Measurements from ENCODE around the gene PLXNA4. TPM values are rescaled to one million over a fixed set of nuclear protein-coding genes. Genes with fewer than 3 reads are reported as not detected.

Gene PLXNA4
- total RNA-seq, 1 experiment from 2014 or later, result 0.11 TPM

DNA sequence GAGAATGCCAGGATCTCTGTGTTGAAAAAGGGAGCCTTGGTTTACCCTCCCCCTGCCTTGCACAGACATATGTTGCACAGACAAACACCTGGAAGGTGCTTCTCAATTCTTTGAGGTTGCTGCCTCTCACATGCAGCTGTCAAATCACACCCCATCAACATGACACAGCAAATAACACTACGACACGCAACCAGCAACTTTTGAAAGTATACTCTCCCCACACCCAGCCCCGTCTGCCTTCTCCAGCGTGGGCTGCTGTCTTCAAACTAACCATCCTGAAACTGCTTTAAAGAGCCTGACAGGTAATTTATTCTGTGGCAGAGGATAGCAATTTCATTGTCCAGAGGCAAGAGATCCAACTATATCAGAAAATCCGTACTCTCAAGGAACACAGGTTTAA is 136.1 kb downstream of the PLXNA4 start:
- ChIA-PET POLR2A (ENCODE audit: low non-redundant PET) (no interaction called here), CTCF (no interaction called here)
- Histone ChIP-seq H3K4me3 (ENCODE audit: low read depth, low read length, poor library complexity, severe bottlenecking) (no peak overlapping the region), H3K4me1 (ENCODE audit: insufficient read depth, low read length, poor library complexity, severe bottlenecking) (no peaks in the 10 kb centered on the region), H3K27me3 (replicated peaks; ENCODE audit: insufficient read depth, low read depth, low read length, poor library complexity) (peaks cover 4% of the 10 kb centered on the region), H3K27ac (ENCODE audit: low read depth, low read length, poor library complexity, severe bottlenecking) (no peak overlapping the region), H3K9me3 (ENCODE audit: low read depth, low read length, poor library complexity, severe bottlenecking) (no peaks in the 10 kb centered on the region), H3K36me3 (ENCODE audit: insufficient read depth, low read length, poor library complexity, severe bottlenecking) (no peaks in the 10 kb centered on the region)
- no TSS peak for BruUV-seq (replicated peaks)
- DNase-seq (ENCODE audit: low spot score), result no peak
- intact Hi-C loops (cut with micrococcal nuclease; ENCODE audit: unreplicated experiment), result no loop called here
- TF ChIP-seq, protein P1, sequence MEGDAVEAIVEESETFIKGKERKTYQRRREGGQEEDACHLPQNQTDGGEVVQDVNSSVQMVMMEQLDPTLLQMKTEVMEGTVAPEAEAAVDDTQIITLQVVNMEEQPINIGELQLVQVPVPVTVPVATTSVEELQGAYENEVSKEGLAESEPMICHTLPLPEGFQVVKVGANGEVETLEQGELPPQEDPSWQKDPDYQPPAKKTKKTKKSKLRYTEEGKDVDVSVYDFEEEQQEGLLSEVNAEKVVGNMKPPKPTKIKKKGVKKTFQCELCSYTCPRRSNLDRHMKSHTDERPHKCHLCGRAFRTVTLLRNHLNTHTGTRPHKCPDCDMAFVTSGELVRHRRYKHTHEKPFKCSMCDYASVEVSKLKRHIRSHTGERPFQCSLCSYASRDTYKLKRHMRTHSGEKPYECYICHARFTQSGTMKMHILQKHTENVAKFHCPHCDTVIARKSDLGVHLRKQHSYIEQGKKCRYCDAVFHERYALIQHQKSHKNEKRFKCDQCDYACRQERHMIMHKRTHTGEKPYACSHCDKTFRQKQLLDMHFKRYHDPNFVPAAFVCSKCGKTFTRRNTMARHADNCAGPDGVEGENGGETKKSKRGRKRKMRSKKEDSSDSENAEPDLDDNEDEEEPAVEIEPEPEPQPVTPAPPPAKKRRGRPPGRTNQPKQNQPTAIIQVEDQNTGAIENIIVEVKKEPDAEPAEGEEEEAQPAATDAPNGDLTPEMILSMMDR (conservative IDR thresholded peaks at IDR 0.05; ENCODE audit: low read depth, low read length), result no peak
- TF ChIP-seq EZH2 (IDR thresholded peaks at IDR 0.05; ENCODE audit: borderline replicate concordance, low read depth, low read length, poor library complexity, severe bottlenecking), result no peak

DNA sequence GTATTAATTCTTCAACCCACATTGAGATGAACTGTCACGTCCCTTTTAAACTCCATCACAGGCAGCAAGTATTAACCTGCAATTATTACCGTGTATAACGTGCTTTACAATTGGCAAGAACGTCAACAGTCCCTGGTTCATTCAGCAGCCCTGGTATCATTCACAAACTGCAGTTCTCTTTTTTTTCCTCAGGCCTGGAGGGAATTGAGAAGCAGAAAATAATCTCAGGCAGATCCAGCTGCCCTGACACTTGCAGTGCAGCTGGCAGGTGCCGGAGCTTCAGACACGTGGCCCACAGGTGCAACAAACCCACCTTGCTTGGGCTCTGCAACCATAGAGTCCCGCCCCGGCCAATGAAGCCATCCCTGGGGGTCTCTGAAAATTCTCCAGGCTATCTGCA is 137.3 kb downstream of the PLXNA4 start:
- Histone ChIP-seq H3K27ac (ENCODE audit: low read depth, low read length, poor library complexity, severe bottlenecking) (no peak overlapping the region), H3K36me3 (ENCODE audit: insufficient read depth, low read length, poor library complexity, severe bottlenecking) (no peaks in the 10 kb centered on the region), H3K27me3 (replicated peaks; ENCODE audit: insufficient read depth, low read depth, low read length, poor library complexity) (peaks cover 15% of the 10 kb centered on the region), H3K4me3 (ENCODE audit: low read depth, low read length, poor library complexity, severe bottlenecking) (no peak overlapping the region), H3K4me1 (ENCODE audit: insufficient read depth, low read length, poor library complexity, severe bottlenecking) (no peaks in the 10 kb centered on the region), H3K9me3 (ENCODE audit: low read depth, low read length, poor library complexity, severe bottlenecking) (no peaks in the 10 kb centered on the region)
- CTCF ChIA-PET, result no interaction called here
- intact Hi-C loops (cut with micrococcal nuclease; ENCODE audit: unreplicated experiment), result no loop called here
- BruUV-seq (replicated peaks), result no TSS peak
- TF ChIP-seq, protein P1 (conservative IDR thresholded peaks at IDR 0.05; ENCODE audit: low read depth, low read length), result no peak
- TF ChIP-seq EZH2 (IDR thresholded peaks at IDR 0.05; ENCODE audit: borderline replicate concordance, low read depth, low read length, poor library complexity, severe bottlenecking), result no peak
- DNase-seq (ENCODE audit: low spot score), result no peak
- POLR2A ChIA-PET (ENCODE audit: low non-redundant PET), result no interaction called here

DNA sequence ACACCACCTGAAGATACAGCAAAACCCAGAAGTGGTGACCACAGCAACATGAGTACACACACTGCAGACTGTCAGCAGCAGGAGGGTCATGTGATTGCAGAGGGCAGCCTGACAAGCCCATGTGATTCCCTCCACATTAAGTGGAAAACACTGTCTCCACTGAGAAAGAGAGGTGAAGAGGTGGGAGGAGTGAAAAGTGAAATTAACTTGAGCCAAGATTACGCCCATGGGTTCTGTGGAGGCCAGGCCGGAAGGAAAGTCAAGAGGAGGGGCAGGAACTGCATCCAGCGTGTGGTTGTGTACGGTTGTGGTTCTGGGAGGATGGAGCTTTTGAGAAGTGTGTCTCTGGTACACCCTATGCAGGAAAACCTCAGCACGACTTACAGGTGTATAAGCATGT is 138.5 kb downstream of the PLXNA4 start:
- ChIA-PET CTCF (no interaction called here), POLR2A (ENCODE audit: low non-redundant PET) (no interaction called here)
- Histone ChIP-seq H3K4me3 (ENCODE audit: low read depth, low read length, poor library complexity, severe bottlenecking) (no peak overlapping the region), H3K27me3 (replicated peaks; ENCODE audit: insufficient read depth, low read depth, low read length, poor library complexity) (peaks cover 15% of the 10 kb centered on the region), H3K36me3 (ENCODE audit: insufficient read depth, low read length, poor library complexity, severe bottlenecking) (no peaks in the 10 kb centered on the region), H3K27ac (ENCODE audit: low read depth, low read length, poor library complexity, severe bottlenecking) (no peak overlapping the region), H3K9me3 (ENCODE audit: low read depth, low read length, poor library complexity, severe bottlenecking) (no peaks in the 10 kb centered on the region), H3K4me1 (ENCODE audit: insufficient read depth, low read length, poor library complexity, severe bottlenecking) (no peaks in the 10 kb centered on the region)
- TF ChIP-seq EZH2 (IDR thresholded peaks at IDR 0.05; ENCODE audit: borderline replicate concordance, low read depth, low read length, poor library complexity, severe bottlenecking), result no peak
- TF ChIP-seq, protein P1 (conservative IDR thresholded peaks at IDR 0.05; ENCODE audit: low read depth, low read length), result no peak
- no peak for DNase-seq (ENCODE audit: low spot score)
- no TSS peak for BruUV-seq (replicated peaks)
- intact Hi-C loops (cut with micrococcal nuclease; ENCODE audit: unreplicated experiment), result no loop called here

Data from A673 (cell line).